GM10248 (cell line): ENCODE measurements around the gene CDKL4.
"Not testable (repeated sequence)": the region's sequence is repeated elsewhere in the genome, so short reads cannot be mapped to it uniquely, and the experiment has no call there.

Experiments
- CTCF ChIA-PET: fragments of 300-600 bp; sonication (Branson Sonifier 250); formaldehyde crosslinking; extraction: SDS; loops from one replicate; lab custom pipeline; 2021; ENCODE audit warnings: antibody characterized with exemption; lab: Yijun Ruan, JAX
- POLR2A ChIA-PET: fragments of 350-650 bp; sonication (Branson Sonifier 250); formaldehyde crosslinking; extraction: SDS; loops from one replicate; lab custom pipeline; 2020; ENCODE audit warnings: antibody characterized with exemption; lab: Yijun Ruan, JAX
- DNase-seq: peaks from one replicate; pipeline ENCODE4 v3.0.0; 2012; ENCODE audit errors: extremely low spot score
- TF ChIP-seq, protein P1 (sequence below): IDR thresholded peaks from 2 replicates; pipeline ENCODE4 v1.5.1; 2012; ENCODE audit warnings: mild to moderate bottlenecking, low read depth; ENCODE audit errors: extremely low read depth, missing control alignments, control extremely low read depth

The CDKL4 gene

DNA sequence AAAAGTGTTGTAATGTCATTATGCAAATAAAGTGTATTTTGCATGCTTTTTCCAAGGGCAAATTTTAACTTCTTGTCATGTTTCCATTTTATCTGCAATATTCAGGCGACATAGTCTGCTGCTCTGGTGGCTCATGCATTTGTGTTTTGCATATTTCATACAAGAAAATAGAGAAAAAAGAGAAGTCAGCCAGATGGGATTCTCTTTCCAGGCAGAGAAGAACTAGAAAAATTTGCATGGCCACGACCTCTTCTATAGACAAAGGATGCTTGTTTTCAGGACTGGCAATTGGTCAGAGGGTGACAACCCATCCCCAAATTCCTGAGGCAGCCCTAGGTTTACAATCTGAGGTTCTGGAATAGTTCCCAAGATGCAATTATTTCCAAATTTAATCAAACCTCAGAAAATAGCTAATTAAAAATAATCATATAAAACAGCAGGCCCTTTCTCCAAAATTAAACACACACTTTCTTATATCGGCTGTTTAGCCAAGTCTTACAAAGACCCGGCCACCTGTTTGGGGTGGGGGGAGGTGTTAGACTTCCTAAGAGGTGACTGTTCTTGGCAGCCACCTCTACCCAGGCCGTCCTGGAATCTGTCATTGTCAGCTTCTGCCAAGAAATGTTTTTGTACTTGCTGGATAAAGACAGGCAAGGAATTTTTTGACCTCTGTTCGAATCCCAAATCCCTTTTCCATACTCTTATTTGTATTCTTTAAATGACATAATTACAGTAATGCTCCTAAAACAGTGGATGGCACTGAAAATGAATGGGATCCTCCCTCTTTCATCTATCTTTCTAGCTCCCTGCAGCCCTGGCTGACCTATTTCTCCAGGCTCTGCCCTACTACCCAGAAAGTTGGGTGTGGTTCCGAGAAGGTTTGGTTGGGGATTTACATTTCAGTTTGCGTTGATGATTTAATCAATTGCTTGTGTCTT is 102.2 kb downstream of the CDKL4 start:
- DNase-seq = no peak
- POLR2A ChIA-PET = no interaction called here
- TF ChIP-seq, protein P1, sequence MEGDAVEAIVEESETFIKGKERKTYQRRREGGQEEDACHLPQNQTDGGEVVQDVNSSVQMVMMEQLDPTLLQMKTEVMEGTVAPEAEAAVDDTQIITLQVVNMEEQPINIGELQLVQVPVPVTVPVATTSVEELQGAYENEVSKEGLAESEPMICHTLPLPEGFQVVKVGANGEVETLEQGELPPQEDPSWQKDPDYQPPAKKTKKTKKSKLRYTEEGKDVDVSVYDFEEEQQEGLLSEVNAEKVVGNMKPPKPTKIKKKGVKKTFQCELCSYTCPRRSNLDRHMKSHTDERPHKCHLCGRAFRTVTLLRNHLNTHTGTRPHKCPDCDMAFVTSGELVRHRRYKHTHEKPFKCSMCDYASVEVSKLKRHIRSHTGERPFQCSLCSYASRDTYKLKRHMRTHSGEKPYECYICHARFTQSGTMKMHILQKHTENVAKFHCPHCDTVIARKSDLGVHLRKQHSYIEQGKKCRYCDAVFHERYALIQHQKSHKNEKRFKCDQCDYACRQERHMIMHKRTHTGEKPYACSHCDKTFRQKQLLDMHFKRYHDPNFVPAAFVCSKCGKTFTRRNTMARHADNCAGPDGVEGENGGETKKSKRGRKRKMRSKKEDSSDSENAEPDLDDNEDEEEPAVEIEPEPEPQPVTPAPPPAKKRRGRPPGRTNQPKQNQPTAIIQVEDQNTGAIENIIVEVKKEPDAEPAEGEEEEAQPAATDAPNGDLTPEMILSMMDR = no peak
- CTCF ChIA-PET = interaction anchor here (0.9 to 2.0 kb wide), 4 partner anchors 10 to 91 kb away, joined by 3 to 6 read pairs (median 4); no protein-coding TSS in a partner anchor

DNA sequence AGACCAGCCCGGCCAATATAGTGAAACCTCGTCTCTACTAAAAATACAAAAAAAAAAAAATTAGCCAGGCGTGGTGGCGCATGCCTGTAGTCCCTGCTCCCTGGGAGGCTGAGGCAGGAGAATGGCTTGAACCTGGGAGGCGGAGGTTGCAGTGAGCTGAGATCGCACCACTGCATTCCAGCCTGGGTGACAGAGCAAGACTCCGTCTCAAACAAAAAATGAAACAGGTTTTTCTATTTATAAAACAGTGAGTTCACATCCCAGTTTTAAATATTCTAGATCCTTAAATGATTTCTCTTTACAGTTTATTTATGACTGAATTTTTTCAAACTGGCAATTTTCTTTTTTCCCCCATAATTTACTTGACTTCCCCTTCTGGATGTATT is 102.8 kb downstream of the CDKL4 start:
- CTCF ChIA-PET = interaction anchor here (1.1 to 1.4 kb wide), 3 partner anchors 9 to 91 kb away, joined by 3 to 5 read pairs (median 4); no protein-coding TSS in a partner anchor
- POLR2A ChIA-PET = not testable (repeated sequence)

DNA sequence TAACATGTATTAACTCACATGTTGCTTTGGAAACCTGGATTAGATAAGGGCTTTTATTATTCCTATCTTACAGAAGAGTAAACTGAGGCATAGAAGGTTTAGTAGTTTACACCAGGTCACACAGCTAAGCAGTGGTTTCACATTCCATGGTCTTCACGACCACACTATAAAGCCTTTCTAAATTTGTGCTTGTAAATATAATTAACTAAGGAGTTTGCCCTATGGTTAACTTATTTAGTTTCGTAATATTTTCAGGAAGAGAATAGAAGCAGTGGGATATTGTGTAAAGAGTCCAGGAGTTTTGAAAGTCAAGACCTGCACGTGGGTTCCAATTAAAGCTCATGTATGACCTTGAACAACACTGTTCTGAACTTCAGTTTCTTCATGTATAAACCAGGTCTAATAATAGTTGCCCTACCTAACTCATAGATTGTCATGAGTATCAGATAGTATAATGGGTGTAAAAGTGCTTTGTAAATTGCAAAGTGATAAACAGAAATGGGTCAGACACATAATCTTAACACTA is 103.4 kb downstream of the CDKL4 start:
- POLR2A ChIA-PET = no interaction called here
- CTCF ChIA-PET = interaction anchor here (0.8 to 1.4 kb wide), 5 partner anchors 9 to 89 kb away, joined by 3 to 5 read pairs (median 3); no protein-coding TSS in a partner anchor
- DNase-seq = no peak
- TF ChIP-seq, protein P1 = no peak

More for the DNA sequence above, 102.8 kb downstream of the CDKL4 start:
- DNase-seq = not testable (repeated sequence)

DNA sequence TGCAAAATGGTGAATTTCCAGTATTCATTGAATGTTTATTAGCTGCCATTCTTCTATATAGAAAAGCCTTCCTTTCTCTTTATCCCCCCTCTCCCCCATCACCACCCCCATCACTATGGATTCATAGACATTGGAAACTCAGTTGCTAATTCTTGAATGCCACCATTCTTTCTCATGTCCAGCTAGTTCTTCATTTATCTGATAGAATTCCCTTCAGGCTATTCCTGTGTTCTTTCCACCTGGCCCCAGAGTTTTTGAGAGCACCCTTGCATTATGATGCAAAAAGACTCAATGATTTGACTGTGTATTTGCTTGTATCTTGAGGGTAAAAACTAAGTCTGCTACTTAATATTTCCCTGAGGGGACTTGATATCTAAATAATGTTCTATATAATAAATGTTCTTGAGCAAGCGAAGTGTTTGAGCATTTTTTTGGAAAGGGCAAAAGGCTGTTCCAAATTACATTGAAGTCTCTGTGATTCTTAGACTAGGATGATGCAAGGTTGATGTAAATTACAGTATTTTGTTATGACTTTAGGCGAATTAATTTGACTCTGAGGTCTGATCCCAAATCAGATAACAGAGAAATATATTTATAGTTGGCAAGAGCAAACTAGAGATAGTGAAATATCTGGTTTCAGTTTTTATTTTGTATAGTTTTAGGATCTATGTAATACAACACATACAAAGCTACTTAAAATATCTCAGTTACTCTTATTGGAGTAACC is 104.1 kb downstream of the CDKL4 start:
- TF ChIP-seq, protein P1 = no peak
- no peak for DNase-seq
- ChIA-PET POLR2A (no interaction called here), CTCF (interaction anchor here (0.8 to 1.4 kb wide), 4 partner anchors 15 to 89 kb away, joined by 3 to 5 read pairs (median 3); no protein-coding TSS in a partner anchor)

DNA sequence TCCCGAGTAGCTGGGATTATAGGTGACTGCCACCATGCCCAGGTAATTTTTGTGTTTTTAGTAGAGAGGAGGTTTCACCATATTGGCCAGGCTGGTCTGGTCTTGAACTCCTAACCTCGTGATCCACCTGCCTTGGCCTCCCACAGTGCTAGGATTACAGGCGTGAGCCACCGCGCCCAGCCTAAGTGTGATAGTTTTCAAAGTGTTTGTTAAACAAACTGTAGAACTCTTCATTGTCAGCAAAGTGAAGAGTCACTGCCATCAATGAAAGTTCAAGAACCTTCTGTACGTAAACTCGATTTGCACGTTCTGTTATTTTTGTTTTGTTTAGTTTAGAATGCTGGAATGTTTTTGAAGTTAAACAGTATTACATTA is 104.9 kb downstream of the CDKL4 start:
- POLR2A ChIA-PET = no interaction called here
- TF ChIP-seq, protein P1 = no peak
- DNase-seq = no peak
- CTCF ChIA-PET = interaction anchor here (1.4 kb wide), 1 partner anchor 29 kb away, joined by 3 read pairs; no protein-coding TSS in a partner anchor

DNA sequence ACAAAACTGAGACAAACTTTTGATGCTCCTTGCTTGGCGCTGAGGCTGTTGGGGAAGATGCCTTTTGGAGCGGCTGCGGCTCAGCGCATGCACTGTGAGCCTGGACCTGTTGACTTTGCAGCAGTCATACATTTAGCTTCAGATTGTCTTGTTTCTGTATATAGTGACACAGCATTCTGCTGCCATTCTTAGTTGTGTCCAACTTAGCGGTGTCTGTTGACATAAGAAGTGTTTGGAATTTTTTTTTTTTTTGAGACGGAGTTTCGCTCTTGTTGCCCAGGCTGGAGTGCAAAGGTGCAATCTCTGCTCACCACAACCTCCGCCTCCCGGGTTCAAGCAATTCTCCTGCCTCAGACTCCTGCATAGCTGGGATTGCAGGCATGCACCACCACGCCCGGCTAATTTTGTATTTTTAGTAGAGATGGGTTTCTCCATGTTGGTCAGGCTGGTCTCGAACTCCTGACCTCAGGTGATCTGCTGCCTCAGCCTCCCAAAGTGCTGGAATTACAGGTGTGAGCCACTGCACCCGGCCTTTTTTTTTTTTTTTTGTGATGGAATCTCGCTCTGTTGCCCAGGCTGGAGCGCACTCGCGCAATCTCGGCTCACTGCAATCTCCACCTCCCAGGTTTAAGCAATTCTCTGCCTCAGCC is 105.5 kb downstream of the CDKL4 start:
- DNase-seq, POLR2A ChIA-PET: not testable (repeated sequence)
- CTCF ChIA-PET = interaction anchor here (1.3 kb wide), 1 partner anchor 91 kb away, joined by 4 read pairs; no protein-coding TSS in a partner anchor

DNA sequence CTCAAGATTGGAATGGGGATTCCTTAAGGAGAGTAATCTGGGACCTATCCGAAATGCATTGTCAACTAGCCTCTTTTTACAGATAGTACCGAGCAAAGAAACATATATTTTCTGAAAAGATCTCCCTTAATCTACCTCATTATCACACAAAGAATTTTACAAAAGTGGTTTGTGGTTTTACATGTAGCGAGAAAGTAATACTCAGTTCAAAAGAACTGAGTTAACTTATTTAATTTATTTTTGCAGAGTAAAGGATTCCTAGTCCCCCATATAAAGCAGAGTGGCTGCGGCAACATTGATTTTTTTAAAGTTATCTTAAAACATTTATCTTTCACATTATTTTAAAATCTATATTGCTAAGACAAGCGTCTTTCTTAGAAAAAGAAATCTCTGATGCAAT is 107.0 kb downstream of the CDKL4 start:
- ChIA-PET POLR2A (no interaction called here), CTCF (interaction anchor here (0.7 to 1.3 kb wide), 2 partner anchors 16 to 93 kb away, joined by 3 to 4 read pairs; partner anchors contain the start of gene SOS1)
- TF ChIP-seq, protein P1 = no peak

More for the DNA sequence above, 107.0 kb downstream of the CDKL4 start:
- no peak for DNase-seq
